ENCODE measurements around the gene C4orf17.

Gene C4orf17

DNA sequence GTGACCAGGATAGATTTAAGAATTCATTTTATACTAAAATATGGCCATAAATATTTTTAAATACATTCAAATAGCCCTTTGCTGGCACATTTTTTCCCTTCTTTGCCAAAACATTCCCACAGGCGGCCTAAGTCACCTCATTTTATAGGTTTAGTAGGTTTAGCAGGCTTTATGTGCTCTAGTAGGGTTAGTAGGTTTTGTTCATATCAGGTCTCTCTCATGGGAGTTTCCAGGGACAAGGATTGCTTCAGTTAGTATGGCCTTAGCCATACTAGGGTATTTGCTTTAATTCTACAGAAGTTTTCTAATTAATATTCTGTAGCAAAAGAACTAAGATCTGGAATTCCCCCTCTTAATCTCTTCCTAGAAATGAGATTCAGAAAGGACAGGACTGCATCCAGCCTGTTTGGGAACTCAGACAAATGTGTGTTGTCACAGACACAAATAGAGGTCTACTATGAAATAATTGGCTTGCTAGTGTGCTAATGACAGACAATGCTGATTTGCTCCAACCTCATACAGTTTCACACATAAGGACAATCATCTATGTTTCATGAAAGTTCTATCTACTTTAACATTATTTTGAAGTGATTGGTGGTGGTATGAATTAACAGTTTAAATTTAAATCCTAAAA lies 63.0 kb downstream of the C4orf17 start:
- Mint-ChIP-seq H3K4me3 (no peak overlapping the region), H3K4me1 (peaks cover 9% of the 10 kb centered on the region), H3K9me3 (no peaks in the 10 kb centered on the region), H3K27me3 (peaks cover 10% of the 10 kb centered on the region), H3K27ac (peak overlapping the region; percentile 93), H3K36me3 (no peaks in the 10 kb centered on the region)
- no peak for ATAC-seq

DNA sequence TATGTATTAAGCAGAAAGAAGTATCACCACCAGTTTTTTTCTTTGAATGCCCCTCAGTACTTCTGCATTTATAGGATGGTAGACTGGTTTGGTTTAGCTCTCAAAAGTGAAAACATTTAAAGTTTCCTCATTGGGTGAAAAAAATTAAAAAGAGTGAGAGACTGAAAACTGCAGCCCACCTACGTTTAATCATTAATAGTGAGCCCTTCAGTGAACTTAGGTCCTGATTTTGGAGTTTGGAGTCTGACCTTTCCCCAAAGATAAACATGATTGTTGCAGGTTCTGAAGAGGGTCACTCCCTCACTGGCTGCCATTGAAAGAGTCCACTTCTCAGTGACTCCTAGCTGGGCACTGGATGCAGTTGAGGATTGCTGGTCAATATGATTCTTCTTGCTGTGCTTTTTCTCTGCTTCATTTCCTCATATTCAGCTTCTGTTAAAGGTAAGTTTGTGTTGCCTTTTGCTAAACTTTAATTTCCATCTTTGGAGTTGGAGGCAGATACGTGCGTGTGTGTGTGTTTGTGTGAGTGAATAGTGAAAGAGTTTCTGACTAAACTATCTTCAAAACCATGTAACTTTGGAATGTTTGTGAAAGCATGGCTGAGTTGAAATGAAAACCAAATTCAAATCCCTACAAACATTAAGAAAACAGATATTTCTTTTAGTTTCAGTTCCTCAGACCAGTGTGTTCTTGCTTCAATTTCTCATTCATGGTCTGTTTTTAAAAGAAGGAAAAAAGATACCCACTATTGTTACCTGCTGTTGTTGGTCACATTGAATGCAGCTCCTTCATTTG lies 63.9 kb downstream of the C4orf17 start, which contains the start of gene MTTP:
Gene MTTP, plus strand, starts transcription at position 295 of the 795 bp plus-strand sequence. Its CDS starts 86 bp downstream, at position 381.
- ATAC-seq = peak; percentile 51
- Mint-ChIP-seq H3K36me3 (no peaks in the 10 kb centered on the region), H3K4me3 (peak within 1 kb of the TSS; percentile 75), H3K9me3 (no peaks in the 10 kb centered on the region), H3K4me1 (peaks cover 9% of the 10 kb centered on the region), H3K27me3 (peaks cover 18% of the 10 kb centered on the region), H3K27ac (peak within 1 kb of the TSS; percentile 93)

GRCh38 chr4:99578714-99579113 lies 67.9 kb downstream of the C4orf17 start:
- ATAC-seq = no peak
- no peak overlapping the region for H3K27ac Mint-ChIP-seq
- no peaks in the 10 kb centered on the region for H3K9me3 Mint-ChIP-seq
- H3K27me3 Mint-ChIP-seq = peaks cover 18% of the 10 kb centered on the region
- H3K36me3 Mint-ChIP-seq = no peaks in the 10 kb centered on the region
- H3K4me1 Mint-ChIP-seq = peaks cover 9% of the 10 kb centered on the region
- no peak overlapping the region for H3K4me3 Mint-ChIP-seq

- H3K9me3 Mint-ChIP-seq = no peaks in the 10 kb centered on the region
- H3K4me1 Mint-ChIP-seq = no peaks in the 10 kb centered on the region
- no peak overlapping the region for H3K4me3 Mint-ChIP-seq
- H3K36me3 Mint-ChIP-seq = no peaks in the 10 kb centered on the region
- ATAC-seq = no peak
- no peaks in the 10 kb centered on the region for H3K27me3 Mint-ChIP-seq
- no peak overlapping the region for H3K27ac Mint-ChIP-seq
Observed at GRCh38 chr4:99585516-99585915, 74.7 kb downstream of the C4orf17 start.

GRCh38 chr4:99586322-99586721 lies 75.5 kb downstream of the C4orf17 start:
- no peaks in the 10 kb centered on the region for H3K4me1 Mint-ChIP-seq
- no peak for ATAC-seq
- H3K27me3 Mint-ChIP-seq = no peaks in the 10 kb centered on the region
- no peaks in the 10 kb centered on the region for H3K9me3 Mint-ChIP-seq
- no peaks in the 10 kb centered on the region for H3K36me3 Mint-ChIP-seq
- H3K4me3 Mint-ChIP-seq = no peak overlapping the region
- no peak overlapping the region for H3K27ac Mint-ChIP-seq

DNA sequence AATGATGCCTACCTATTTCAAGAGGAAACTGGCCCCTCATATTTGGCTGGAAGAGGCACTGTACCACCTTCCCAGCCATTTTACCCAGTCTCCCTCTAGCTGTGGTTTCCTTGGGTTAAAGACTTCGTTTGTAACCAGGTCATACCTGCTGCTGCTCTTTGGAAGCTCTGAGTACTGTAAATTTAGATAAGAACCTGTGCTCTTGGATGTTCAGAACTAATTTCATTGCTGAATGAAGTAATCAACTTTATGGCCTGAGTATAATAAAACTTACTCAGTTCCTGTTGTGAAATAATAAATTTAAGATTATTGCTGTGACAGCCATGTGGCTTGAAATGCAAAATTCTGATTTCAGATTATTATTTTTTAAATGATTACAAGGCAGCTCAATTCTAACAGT lies 76.0 kb downstream of the C4orf17 start:
- H3K27ac Mint-ChIP-seq = no peak overlapping the region
- no peak overlapping the region for H3K4me3 Mint-ChIP-seq
- H3K4me1 Mint-ChIP-seq = no peaks in the 10 kb centered on the region
- H3K9me3 Mint-ChIP-seq = no peaks in the 10 kb centered on the region
- H3K36me3 Mint-ChIP-seq = no peaks in the 10 kb centered on the region
- ATAC-seq = no peak
- H3K27me3 Mint-ChIP-seq = no peaks in the 10 kb centered on the region

DNA sequence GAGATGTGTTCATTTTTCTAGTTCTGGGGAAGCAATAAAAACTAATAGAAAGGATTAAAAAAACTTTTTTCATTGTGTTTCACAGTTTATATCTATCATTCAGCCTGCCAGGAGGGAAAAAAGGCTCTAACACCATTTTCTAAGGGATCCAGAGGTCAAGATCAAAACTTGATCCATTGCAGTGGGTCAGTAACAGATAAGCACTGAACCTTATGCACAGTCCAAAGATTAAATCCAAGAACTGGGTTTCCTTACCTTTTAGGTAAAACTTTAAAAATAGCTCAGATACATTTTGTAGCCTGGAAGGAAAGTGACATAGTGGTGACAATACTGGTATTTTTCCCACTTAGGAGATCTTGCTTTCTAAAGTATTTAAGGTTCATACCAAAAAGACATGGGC lies 76.5 kb downstream of the C4orf17 start:
- Mint-ChIP-seq H3K9me3 (no peaks in the 10 kb centered on the region), H3K4me3 (no peak overlapping the region), H3K36me3 (no peaks in the 10 kb centered on the region), H3K27ac (no peak overlapping the region), H3K27me3 (no peaks in the 10 kb centered on the region), H3K4me1 (no peaks in the 10 kb centered on the region)
- ATAC-seq = no peak

- Mint-ChIP-seq H3K9me3 (no peaks in the 10 kb centered on the region), H3K27ac (no peak overlapping the region), H3K4me3 (no peak overlapping the region), H3K36me3 (no peaks in the 10 kb centered on the region), H3K4me1 (no peaks in the 10 kb centered on the region), H3K27me3 (no peaks in the 10 kb centered on the region)
- ATAC-seq = no peak
Observed at GRCh38 chr4:99587803-99588202, 77.0 kb downstream of the C4orf17 start.

GRCh38 chr4:99591757-99592156 lies 80.9 kb downstream of the C4orf17 start:
- no peak overlapping the region for H3K27ac Mint-ChIP-seq
- no peaks in the 10 kb centered on the region for H3K9me3 Mint-ChIP-seq
- no peaks in the 10 kb centered on the region for H3K36me3 Mint-ChIP-seq
- H3K4me1 Mint-ChIP-seq = no peaks in the 10 kb centered on the region
- no peak for ATAC-seq
- no peaks in the 10 kb centered on the region for H3K27me3 Mint-ChIP-seq
- no peak overlapping the region for H3K4me3 Mint-ChIP-seq
